AG04450 (cell line): ENCODE data around the gene GPHN. TPM values are rescaled to one million over a fixed set of nuclear protein-coding genes. Genes with fewer than 3 reads are reported as not detected.
"Not testable (repeated sequence)": the region's sequence is repeated elsewhere in the genome, so short reads cannot be mapped to it uniquely, and the experiment has no call there.

Experiments
- CTCF ChIA-PET: fragments of 300-600, 350-600 bp; formaldehyde crosslinking; extraction: SDS; loops from one replicate; lab custom pipeline; 2022; ENCODE audit warnings: antibody characterized with exemption, inconsistent platforms; lab: Charles Lee
- POLR2A ChIA-PET: fragments of 350-600 bp; formaldehyde crosslinking; extraction: SDS; loops from one replicate; lab custom pipeline; 2021; ENCODE audit warnings: antibody characterized with exemption, inconsistent platforms; lab: Yijun Ruan, JAX
- DNase-seq: peaks from one replicate; pipeline ENCODE4 v3.0.0-alpha.2; 2011; ENCODE audit warnings: low read depth, low spot score
- H3K27ac ChIP-seq: one replicate; pipeline ENCODE4 v1.5.1; 2012; ENCODE audit warnings: low read depth, low read length, control low read depth
- H3K27me3 ChIP-seq: one replicate; pipeline ENCODE4 v1.6.0; 2012; ENCODE audit warnings: low read length; ENCODE audit not compliant: control insufficient read depth, insufficient read depth
- H3K4me3 ChIP-seq: 2 replicates; pipeline ENCODE4 v1.5.1; 2011; ENCODE audit warnings: mild to moderate bottlenecking, low read depth, low read length, control low read depth
- H3K9me3 ChIP-seq: 2 replicates; pipeline ENCODE4 v1.5.1; 2012; ENCODE audit warnings: low read length; ENCODE audit not compliant: control insufficient read depth, insufficient read depth
- CTCF ChIP-seq: IDR thresholded peaks from 2 replicates; pipeline ENCODE4 v1.5.1; 2011; ENCODE audit warnings: low read depth, low read length, control low read depth, inconsistent platforms
- polyA plus RNA-seq: library from polyadenylated mRNA; depleted of rRNA; stranded (reverse); fragments of >200 nt; gene quantifications from 2 replicates; pipeline ENCODE4 v1.2.3, GENCODE V29; 2011

Gene GPHN
- polyA plus RNA-seq, 1 experiment = 7.7 TPM

GRCh38 chr14:66541627-66542026 is 33.7 kb downstream of the GPHN start:
- no peak overlapping the region for H3K4me3 ChIP-seq
- no peak for DNase-seq
- ChIA-PET CTCF (no interaction called here), POLR2A (no interaction called here)
- no peaks in the 10 kb centered on the region for H3K27me3 ChIP-seq
- H3K9me3 ChIP-seq = no peaks in the 10 kb centered on the region; the same call in 1 of the 2 replicates
- no peak for TF ChIP-seq CTCF
- no peak overlapping the region for H3K27ac ChIP-seq

GRCh38 chr14:66543996-66544395 is 36.0 kb downstream of the GPHN start:
- ChIA-PET CTCF (no interaction called here), POLR2A (no interaction called here)
- Histone ChIP-seq H3K27me3 (no peaks in the 10 kb centered on the region), H3K9me3 (no peaks in the 10 kb centered on the region; the same call in 1 of the 2 replicates), H3K27ac (no peak overlapping the region), H3K4me3 (no peak overlapping the region)
- no peak for DNase-seq
- TF ChIP-seq CTCF = no peak

GRCh38 chr14:66545191-66545590 is 37.2 kb downstream of the GPHN start:
- H3K27ac ChIP-seq, H3K4me3 ChIP-seq, CTCF ChIA-PET, POLR2A ChIA-PET, DNase-seq, H3K27me3 ChIP-seq, H3K9me3 ChIP-seq: not testable (repeated sequence)

GRCh38 chr14:66545751-66546150 is 37.8 kb downstream of the GPHN start:
- POLR2A ChIA-PET, H3K9me3 ChIP-seq: not testable (repeated sequence)

GRCh38 chr14:66563731-66564130 is 55.8 kb downstream of the GPHN start:
- no peak for TF ChIP-seq CTCF

More at GRCh38 chr14:66545751-66546150, 37.8 kb downstream of the GPHN start:
- H3K4me3 ChIP-seq, DNase-seq, CTCF ChIA-PET, H3K27me3 ChIP-seq, H3K27ac ChIP-seq: not testable (repeated sequence)

GRCh38 chr14:66568220-66568619 is 60.3 kb downstream of the GPHN start:
- ChIA-PET CTCF (interaction anchor here (0.6 kb wide), 1 partner anchor 101 kb away, joined by 6 read pairs; no protein-coding TSS in a partner anchor), POLR2A (no interaction called here)
- H3K27ac ChIP-seq = no peak overlapping the region
- no peaks in the 10 kb centered on the region for H3K27me3 ChIP-seq
- H3K9me3 ChIP-seq = no peaks in the 10 kb centered on the region
- no peak for DNase-seq
- no peak for TF ChIP-seq CTCF
- no peak overlapping the region for H3K4me3 ChIP-seq

More at GRCh38 chr14:66563731-66564130, 55.8 kb downstream of the GPHN start:
- no peak overlapping the region for H3K27ac ChIP-seq
- no peak for DNase-seq
- CTCF ChIA-PET = no interaction called here
- no peak overlapping the region for H3K4me3 ChIP-seq
- H3K27me3 ChIP-seq = no peaks in the 10 kb centered on the region
- POLR2A ChIA-PET = no interaction called here
- H3K9me3 ChIP-seq = no peaks in the 10 kb centered on the region
